ENCODE measurements around the gene HOXB9.

HOXB9 gene

DNA sequence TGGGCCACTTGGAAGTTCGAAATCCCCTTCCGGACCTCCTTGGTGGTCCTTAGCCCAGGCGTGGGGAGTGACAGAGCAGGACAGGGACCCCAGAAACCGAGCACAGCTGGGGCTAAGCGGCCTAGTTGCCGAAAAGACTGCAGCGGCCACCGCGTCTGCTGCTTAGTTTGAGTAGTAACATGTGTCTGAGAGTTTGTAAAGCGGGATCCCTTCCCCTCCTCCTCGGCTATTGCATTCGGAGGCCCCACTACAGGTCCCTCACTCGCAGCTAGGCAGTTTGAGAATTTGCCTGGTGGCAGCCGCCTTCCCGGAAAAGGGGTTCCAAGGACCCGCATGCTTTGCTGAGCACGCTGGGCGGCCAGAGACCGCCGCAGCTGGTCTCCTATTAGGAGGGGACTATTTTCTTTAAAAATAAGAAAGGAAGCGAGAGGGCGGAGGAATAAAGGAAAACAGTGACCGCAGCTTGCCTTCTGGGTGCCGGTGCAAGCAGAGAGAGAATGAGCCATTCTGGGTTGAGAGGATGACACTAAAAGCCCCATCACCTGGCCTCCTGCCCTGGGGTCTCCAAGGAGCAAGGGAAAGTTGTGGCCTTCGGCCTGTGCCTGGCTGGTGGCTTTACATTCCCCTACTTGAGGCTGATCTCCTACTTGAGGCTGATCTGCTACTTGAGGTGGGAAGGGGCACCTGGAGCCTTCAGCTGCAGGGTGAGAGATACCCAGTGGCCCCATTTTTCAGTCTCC, 31.4 kb downstream of the HOXB9 start:
- no peak for DNase-seq

DNA sequence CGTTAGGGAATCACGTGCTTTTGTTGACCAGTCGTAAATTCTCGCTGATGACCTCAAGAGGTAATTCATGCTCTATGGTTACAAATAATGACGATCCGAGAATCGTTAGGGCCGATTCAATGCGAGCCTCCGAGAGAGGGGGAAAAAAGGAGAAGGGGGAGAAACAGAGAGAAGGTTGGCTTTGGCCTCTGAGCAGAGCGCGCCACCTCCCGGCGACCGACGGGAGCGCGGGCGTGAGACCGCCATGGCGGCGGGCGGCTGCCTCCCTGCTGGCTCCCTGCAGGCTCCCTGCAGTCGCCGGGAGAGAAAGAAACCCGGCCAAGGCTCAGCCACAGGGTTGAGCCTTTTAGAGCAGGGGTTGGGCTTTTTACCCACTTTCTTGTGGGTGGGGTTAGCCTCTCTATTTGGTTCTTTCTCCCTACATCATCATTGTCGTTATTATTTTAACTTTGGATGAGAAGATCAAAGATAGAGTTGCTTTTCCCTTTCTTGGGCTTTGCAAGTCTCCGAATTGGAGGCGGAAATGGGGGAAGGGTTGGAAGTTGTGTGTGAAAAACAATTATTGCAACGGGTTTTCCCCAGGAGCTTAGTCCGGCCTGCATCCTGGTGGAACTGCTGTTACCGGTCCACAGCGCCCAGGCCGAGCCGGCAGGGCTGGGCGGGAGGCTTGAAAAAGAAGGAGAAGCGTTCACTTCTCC, 32.2 kb downstream of the HOXB9 start:
- DNase-seq: peak; percentile 99

DNA sequence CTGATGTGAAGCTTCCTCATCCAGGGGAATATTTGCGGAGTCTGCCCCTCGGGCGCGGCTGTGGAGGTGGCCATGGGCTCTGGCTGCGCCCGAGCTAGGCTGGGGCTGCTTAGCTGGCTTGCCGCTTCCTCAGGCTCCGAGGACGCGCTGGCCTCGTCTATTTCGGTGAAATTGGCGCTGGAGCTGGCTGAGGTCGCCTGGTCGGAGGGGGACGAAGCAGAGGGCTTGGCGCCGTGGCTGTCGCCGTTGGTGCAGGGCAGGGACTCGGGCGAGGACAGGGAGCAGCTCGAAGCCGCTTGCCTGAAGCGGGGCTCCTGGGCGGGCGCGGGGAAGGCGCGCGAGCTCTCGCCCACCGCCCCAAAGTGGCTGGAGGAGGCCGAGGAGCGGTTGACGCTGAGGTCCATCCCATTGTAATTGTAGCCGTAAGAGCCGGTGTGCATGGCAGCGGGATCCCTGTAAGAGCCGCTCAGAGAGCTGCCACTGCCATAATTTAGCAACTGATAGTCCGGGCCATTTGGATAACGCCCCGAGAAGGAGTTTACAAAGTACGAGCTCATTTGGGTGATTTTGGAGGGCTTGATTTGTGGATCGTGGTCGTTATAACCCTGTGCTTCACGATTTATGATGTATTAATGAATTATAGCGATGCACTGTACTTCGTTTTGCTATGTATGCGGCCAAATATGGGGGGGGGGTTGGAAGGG, 32.9 kb downstream of the HOXB9 start, which contains the start of gene HOXB5:
Gene HOXB5, minus strand, starts transcription at position 654 of the 704 bp plus-strand sequence. Its CDS starts 97 bp downstream, at position 557.
- DNase-seq: no peak

DNA sequence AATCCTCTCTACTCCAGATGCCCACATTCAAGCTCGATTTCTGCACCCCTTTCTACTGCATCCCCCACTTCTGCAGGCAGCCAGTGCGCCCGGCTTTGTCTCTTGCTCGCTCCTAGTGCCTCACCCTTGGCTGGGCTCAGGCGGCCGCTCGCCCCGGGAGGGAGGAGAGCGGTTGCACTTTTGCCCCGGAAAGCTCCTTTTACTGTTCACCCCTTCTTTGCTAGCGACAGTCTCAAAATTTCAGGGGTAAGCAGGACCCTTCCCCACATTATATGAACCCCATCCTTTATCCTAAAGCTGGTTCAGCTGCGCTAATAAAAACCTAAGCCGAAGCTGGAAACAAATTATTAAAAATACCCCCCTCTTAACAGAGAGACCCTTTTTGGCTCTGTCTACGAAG, 33.6 kb downstream of the HOXB9 start:
- no peak for DNase-seq

DNA sequence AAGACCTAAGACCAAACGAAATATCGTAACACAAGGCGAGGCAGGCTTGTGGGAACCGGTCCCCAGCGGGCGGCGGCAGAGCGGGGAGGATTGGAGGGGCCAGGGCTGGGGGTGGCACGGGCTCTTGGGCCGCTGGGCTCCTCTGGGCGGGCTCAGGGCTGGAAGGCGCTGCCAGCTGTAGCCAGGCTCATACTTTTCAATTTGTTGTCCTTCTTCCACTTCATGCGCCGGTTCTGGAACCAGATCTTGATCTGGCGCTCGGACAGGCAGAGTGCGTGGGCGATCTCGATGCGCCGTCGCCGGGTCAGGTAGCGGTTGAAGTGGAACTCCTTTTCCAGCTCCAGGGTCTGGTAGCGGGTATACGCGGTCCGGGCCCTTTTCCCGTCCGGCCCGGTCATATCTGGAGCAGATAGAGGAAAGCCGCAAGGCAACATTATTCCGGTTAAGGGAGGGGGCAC, 34.1 kb downstream of the HOXB9 start:
- DNase-seq: no peak

DNA sequence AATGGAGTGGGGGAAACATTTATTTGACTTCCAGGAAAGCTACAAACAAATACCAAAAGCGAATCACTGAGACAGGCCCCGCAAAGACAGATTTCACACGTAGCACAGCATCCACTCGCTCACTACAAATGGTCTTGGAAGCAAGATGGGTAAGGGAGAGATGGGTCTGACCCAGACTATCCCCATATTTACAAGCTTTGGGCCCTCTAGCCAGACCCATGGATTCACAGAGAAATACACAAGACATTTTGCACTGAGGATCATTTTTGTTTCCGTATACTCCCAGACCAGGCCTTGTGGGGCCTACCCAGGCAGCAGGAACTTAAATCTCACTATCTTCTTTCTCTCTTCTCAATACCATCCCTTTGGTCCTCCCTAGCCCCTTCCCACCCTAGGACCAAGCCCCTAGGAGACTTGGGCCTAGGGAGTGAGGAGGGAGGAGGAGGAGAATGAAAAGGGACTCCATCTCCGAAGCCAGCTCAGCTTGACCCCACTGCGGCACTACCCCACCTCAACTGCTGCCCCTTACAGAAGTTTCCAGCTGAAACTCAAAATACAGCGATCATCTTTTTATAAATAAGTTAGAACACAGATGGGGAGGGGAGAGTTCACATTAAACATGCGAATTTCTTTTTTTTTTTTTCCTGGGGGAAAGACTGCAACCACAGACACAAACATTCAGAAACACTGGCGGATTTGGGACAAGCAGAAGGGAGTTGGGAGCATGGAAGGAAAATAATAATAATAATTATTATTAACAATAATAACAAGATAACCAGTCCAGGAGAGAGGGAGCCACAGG, 34.7 kb downstream of the HOXB9 start:
- no peak for DNase-seq

DNA sequence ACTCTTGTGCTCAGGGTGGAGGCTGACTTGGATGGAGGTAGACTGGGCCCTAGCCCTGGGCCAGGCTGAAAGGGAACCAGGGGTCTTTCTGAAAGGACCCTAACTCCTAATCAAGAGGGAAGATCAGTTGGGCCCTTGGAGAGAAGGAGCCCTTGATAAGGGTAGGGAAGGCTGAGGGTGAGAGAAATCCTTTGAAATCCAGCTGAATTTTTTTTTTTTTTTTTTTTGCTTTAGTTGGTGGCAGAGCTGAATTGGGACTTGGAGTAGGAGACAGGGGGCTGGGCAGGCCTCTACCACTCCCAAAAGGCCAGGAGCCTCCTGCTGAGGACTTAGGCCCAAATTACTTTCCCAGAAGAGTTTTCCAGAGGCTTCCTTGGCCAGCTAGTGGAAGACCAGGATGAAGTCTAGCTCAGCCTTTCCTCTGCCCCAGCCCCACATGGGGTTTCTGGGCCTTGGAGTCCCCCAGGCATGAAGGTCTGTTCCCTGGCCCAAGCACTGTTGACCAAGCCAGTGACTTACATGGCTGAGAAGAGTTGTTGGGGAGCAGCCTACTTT, 35.5 kb downstream of the HOXB9 start:
- DNase-seq: no peak

DNA sequence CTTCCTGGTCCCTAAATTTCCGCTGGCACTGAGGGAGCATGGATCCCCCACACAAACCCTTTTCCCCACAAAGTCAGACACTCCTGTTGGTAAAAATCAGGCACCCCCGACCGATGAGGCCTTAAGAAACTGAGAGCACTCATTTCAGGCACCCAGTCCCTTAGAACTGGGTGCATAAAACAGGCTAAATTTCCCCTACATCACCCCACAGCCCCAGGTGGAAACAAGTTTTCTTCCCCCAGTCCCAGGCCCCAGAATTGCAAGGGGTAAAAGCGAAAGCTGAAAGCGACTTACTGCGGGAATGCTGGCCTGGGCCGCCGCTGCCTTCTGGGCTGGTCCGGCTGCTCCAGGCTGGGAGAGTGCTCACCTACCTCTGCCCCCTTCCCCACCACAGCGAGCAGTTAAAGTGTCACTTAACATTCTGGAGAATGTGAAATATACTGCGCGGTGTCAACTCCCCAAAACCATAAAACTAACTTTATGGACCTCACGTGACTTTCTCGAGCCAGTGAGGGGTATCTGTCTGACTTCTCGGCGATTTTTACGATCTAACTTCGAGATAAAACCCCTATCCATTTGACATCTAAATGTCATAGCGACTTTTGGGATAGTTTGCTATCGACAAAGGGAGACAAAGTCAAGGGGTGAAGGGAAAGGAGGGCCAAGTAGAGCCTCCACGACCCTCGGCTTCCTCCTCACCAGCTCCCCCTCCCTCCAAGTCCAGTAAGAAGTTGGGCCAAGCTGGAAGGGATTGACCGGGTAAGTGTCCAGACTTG, 36.1 kb downstream of the HOXB9 start, which contains the start of gene HOXB3:
Gene HOXB3, minus strand, starts transcription at position 411 of the 776 bp plus-strand sequence. CDS start 37,767 bp downstream, outside the sequence.
- DNase-seq: no peak

DNA sequence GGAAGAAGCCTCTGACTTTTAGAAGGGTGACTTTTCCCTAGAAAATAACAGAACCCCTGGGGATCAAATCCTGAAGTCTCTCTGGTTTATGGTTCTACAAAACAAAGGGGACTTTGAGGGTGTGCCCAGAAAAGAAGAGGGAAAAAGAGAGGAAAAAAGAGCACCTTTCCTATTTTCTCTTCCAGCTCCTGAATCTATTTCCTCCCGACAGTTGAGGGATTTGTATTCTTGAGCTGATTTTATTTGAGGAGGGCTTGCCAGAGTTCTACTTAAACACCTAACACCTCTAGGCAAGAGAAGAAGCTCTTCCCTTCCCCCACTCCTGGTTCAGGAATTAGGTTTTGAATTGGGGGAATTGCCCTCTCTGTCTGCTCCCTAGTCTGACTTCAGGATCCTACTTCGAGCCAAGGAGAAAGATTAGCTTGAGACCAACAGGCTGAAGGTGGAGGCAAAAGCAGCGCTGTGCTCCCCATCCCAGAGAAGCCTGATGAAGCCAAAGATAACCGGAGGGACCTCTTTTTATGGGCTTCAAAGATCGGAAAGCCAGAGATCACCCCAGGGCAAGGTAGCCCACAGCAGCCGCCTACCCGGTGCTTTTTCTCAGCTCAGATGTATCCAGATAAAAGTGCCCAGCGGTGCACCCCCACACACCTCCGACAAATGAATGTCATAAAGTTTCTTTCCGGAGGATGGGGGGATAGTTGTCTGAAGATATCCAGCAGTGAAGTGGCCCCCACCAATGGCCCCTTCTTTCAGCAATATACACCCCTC, 36.9 kb downstream of the HOXB9 start:
- no peak for DNase-seq

DNA sequence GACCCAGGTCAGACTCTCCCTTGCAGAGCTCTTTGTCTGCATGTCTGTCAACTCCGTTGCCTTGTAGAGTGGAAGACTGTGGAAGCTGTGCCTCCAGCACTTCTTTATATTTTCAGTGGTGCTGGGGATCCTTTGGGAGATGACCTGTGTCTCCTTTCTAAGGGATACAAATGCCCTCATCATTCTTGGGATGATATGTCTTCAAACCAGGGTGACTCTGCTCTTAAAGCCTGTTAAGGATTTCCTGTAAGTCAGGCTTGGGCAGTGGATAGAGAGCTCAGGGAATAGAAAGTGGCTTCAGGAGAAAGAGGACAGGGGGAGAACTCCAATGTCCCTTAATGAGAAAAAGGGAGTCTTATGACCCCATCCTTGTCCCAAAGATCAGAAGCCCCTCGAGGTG, 37.6 kb downstream of the HOXB9 start:
- DNase-seq: no peak

DNA sequence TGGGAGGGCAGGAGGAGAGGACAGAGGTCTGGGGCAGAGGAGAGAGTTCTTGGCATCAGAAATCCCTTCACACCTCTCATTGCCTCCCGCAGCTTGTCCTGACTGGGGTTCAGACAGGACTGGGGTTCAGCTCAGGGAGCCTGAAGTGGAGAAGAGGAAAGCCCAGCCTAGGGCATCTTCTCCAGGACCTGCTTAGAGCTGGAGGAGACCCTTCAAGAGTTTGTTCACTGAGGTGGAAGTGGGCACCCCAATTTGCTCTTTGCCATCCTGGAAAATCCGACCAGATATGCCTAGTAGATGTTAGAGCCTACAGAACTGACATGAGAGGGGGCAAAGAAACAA, 38.1 kb downstream of the HOXB9 start:
- DNase-seq: no peak

DNA sequence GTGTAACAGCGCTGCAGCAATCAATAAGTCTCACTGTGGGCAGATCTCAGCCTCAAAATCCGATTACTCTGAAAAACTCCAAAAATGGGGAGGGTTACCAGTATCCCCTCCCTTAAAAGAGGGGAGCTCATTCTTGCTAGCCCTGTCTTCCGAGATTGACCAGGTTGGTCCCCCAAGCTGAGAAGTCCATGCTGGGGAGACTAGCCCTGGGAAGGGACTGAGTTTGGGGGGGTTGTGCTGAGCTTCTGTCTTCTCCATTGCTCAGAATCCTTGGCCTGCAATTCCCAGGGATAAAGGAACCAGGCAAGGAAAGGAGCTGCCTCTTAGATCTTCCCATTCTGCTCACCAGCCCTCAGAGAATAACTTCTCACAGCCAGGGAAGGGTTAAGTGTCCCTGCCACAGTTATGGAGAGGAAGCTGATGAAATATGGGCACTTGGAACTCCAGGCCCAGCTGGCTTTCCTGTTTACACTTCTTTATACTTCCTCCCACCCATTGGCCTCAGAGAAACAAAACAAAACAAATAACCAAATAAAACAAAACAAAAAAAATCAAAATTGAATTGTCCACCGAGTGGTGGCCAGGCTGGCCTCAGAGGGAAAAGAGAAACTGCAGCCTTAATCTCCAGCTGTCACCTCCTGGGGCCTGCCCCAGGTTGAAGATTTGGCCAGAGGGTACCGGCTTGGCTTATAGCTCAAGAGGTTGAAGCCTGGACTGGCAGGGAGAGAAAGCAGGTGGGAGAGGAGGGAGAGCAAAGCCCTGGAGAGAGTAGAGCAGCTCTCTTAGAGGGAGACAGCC, 38.7 kb downstream of the HOXB9 start:
- DNase-seq: peak; percentile 98

DNA sequence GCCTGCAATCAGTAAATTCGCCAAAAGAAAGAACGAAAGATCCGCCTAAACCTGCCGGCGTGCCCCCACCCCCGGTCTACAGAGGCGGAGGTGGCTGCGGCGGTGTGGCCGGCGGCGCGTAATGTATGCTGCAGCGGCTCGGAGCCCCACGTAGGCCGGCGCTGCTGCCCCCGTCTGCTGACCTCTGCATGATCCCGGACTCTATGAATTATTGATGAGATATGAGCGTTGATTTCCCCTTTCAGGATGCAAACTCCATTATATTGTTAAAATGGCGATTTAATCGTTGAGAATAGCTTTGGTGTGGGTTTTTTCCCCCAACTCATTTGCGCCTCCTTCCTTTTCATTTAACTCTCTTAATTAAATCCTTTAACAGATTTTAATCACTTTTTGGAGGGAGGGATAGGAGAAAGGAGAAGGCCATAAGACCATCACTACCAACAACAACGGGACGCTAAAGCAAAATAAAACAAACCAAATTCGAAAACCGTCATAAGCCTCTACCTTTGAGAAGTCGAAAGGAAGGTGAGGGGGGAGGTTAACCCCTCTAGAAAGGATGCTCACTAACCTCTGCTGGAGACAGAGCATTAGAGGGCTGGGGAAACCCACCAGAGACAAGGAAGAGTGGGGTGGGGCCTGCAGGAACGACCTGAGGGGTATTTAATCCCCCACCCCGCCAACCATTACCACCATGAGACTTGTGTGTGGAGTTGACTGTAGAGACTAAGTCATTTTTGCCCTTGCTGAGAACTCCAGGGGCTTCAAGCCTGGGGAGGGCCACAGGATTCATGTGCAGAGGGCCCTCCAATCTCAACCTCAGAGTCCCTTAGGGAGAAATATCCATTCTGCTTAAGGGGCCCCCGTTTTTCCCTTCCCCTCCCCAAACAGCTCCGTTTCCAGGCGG, 39.6 kb downstream of the HOXB9 start:
- no peak for DNase-seq

DNA sequence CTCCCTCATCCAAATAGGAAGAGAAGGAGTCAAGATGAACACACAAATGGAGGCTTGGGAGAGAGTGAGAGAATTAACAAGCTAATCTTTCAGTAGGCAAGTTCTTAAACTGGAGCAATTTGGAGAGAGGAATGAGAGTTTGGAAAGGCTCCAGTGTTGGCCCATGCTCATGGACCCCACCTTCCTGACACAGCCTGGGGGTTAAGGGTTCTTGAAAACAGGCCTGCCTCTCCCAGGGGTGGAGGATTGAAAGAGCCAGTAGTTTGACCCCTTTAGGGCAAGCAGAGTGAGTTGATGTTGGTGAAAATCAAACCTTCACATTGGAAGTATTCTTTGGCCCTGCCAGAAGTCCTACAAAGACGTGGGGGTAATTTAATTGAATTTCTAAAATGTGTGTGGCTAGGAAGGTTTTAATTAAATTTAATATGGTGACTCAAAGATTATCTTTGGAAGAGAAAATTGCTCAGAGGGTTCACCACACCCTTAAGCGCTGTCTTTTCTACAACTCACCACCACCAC, 41.9 kb downstream of the HOXB9 start:
- DNase-seq: no peak

DNA sequence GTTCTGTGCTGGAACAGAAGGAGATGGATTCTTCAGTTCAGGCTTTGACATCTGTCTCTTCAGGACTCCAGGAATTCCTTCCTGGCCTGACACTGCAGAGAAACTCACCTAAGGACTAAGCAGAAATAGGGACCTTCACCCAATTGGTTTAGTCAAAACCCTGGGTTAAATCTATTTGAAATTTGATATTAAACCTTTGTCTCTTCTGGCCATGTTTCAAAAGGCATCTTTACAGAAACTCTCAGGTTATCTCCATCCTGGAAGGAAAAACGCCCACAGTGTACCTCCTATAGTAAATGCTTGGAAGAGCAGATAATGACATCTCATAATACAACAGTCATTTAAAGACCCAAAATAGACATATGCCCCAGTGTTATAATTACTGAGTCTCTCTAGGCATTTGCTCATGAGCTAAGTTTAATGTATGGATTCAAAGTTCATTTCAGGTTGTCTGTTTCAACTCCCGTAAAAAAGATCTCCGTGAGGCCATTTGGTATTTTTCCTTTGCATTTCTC, 42.4 kb downstream of the HOXB9 start:
- DNase-seq: no peak

DNA sequence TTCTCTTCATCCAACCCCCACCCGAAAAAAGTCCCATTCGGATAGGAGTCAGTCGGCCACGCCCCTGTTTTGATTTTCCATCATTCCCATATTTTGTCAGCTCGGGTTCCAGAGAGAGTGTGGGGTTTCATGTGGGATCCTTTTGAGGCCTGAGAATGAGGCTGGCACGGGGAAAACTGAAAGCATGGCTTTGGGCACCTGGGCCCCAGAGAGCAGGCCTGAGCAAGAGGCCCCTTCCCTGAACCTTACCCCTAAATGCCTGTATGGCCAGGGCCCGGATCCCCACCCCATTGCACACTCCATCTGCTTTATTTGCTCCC, 43.4 kb downstream of the HOXB9 start:
- no peak for DNase-seq

DNA sequence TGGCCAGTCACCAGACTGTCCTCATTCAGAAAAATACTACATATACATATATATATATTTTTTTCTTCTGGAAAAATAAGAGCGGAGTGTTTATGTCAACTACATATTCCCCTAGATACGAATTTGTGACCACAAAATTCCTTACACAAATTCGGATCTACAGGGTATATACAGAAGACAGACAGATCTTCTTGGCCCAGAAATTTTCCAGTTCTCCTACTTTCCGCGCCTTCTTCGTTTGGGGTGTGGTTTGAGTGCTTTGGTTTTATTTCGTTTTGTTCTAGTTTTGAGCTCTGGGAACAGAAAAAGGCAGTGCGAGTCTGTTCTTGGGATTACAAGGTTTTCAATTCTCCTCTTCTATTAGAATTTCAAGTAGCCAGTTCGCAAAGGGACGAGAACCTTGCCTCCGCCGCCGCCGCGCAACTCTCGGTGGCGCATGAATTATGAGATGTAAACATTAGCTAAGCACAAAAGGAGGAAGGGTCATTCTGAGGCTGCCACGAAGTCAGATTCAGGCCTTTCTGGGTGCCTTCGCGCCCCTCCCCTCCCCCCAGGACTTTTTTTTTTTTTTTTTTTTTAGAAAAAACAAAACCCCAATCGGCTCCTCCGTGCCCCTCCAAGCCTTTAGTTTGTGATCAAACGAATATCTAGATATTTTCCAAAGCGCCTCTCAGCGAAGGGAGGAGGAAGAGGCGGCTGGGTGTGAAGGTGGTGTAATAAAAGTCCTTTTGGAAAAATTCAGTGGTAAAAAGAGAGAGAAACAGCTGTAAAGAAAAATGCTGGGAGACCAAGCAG, 46.2 kb downstream of the HOXB9 start:
- no peak for DNase-seq

DNA sequence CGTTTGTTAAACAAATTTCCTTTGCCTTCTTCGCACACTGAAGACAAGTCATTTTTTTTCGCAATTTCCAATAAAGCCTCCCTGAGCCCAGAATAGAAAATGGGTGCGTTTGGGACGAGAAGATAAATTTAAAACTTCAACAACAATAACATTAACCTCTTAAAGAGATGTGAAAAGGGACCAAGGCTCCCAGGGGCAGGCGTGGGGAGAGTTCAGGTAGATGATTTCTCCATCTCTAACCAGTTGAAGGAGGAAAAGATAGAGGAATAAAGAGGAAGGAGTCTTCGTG, 46.7 kb downstream of the HOXB9 start:
- no peak for DNase-seq
